ENCODE data around the gene LAMC2.

Gene LAMC2

GRCh38 chr1:183175631-183176030 is 10.4 kb upstream of the LAMC2 start:
- no peak for DNase-seq

DNA sequence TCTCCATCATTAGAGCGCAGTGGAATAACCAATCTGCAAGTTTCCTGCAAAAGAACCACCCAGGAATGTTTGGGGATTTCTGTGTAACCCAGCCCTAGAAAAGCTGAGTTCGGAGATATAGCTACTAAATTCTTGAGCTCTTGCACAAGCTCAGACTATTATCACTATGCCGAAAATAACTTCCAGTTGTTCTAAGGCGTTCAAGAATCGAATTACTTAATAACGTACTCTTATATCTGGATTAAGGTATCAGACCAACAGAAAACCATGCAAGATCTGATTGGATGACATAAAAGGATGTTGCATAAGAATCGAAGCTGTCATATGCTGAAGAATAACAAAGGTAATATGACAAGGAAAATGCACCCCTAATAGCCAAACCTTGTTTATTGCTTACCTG is 7.5 kb upstream of the LAMC2 start:
- DNase-seq: no peak

GRCh38 chr1:183179033-183179432 is 7.0 kb upstream of the LAMC2 start:
- no peak for DNase-seq

GRCh38 chr1:183180218-183180617 is 5.8 kb upstream of the LAMC2 start:
- no peak for DNase-seq

DNA sequence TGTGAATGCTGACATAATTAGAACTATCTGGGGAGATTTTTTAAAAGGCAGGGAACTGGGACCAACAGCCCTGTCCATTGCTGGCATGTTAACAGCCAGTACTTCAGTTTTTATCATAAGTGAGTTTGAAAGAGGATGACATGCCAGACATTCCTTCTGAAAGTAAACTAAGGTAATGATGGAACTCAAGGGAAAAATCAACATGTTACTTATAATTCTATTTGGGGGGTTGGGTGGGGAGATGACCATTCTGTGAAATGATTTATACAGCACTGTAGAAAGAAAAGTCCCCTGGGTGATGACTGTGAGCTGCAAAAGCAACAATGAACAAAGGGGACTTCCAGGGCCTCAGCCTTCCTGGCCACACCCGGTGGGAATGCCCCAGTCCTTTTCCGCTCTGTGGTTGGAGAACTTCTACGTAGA is 5.4 kb upstream of the LAMC2 start:
- no peak for DNase-seq

GRCh38 chr1:183186841-183187240 is 777 bp downstream of the LAMC2 start:
- DNase-seq: no peak

DNA sequence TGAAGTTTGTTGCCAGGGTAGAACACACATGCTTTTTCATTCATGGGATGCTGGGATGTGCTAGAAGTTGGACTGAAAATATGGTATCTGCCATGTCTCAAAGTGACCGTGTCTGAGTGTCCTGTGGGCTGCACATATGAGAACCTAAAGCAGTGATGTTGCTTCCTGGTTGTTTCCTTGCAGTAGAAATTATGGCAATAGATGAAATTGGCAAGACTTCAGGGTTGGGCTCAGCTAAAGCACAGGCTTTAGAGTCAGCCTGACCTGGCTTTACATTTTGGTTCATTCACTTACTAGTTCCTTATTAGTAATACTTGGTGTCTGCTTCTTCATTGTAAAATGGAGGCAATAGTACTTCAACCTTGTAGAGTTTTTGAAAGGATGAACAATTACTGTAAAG is 2.2 kb downstream of the LAMC2 start:
- DNase-seq: no peak

DNA sequence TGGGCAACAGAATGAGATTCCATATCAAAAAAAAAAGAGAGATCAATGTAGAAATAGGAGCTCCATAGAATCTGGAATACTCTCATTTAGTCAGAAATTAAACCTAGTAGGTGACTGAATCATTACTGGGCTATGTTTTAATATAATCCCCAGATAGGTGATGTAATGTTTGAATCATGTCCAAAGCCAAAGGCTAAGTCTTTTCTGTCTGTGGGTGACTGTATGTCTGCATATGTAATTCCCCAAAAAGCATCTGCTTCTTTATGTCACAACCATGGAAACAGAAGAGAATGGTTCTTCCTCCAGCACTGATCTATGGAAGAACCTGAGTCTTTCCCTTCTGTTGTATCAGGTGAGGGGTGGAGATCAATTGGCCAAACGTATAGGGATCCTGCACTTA is 5.8 kb downstream of the LAMC2 start:
- DNase-seq: no peak

DNA sequence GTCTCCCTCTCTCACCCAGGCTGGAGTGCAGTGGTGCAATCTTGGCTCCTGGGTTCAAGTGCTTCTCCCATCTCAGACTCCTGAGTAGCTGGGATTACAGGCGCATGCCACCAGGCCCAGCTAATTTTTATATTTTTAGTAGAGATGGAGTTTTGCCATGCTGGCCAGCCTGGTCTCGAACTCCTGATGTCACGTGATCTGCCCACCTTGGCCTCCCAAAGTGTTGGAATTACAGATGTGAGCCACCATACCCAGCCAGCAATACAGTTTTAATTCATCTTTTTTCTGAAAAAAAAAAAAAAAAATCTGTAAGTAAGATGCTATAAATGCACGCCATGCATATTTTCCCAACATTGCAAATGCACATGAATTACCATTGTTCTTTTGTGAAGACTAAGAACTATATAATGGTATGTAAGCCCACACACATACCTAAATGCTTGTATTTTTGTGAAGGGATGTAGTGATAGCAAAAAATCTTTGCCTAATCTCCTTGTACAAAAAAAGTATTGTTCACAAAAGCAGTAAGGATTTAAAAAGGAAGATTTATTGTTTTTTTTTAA is 8.0 kb downstream of the LAMC2 start:
- DNase-seq: no peak

- no peak for DNase-seq
Measured at GRCh38 chr1:183194527-183195141, 8.6 kb downstream of the LAMC2 start.

- DNase-seq: no peak
Measured at GRCh38 chr1:183195142-183195574, 9.1 kb downstream of the LAMC2 start.

DNA sequence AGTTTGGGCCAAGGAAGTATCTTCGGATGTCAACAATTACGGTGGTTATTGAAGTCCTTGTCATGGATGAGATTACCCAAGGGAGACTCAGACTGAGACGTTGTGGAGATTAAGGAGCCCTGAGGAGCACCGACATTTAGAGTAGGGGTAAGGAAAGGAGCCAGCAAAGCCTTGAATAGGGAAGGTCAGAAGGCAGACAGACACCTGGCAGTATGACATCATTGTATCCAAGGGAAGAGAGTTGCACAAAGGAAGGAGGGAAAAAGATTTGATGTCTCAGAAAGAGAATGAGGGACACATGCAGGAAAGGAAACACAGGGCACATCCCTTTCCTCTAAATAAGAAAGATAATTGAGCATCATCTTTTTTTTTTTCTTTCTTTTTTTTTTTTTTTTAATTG is 11.7 kb downstream of the LAMC2 start:
- DNase-seq: no peak

DNA sequence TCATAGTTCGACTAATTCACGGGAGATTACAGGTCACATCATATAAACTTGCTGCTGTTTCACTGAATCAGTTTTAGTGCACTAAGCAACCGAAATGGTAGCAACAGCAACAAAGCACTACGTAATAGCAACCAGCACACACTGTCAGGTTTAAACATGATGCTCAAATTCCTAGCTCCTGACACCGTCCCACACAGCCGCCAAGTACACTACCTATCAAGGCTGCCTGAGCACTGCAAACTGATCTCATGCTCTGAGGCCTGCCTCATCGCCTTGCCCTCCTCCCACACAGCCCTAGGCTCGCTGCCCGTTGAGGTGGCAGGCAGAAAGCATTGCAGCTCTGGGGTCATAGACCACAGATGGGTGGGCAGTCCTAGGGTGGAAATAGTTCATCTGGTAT is 12.4 kb downstream of the LAMC2 start:
- DNase-seq: no peak

DNA sequence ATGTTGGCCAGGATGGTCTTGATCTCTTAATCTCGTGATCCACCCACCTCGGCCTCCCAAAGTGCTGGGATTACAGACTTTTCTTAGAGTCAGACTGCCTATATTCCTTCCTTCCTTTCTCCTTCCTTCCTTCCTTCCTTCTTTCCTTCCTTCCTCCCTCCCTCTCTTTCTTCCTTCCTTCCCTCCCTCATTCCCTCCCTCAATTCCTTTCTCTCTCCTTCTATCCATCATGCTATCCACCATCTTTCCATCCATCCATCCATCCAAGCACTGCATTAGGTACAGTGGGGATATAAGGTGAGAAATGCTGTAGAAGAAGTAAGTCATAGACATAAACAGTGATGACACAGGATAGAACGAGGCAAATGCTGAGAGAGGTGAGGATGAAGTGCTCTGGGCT is 13.2 kb downstream of the LAMC2 start:
- DNase-seq: no peak

GRCh38 chr1:183200451-183200850 is 14.4 kb downstream of the LAMC2 start:
- no peak for DNase-seq

- no peak for DNase-seq
Measured at GRCh38 chr1:183203094-183203493, 17.0 kb downstream of the LAMC2 start.

GRCh38 chr1:183205196-183205781 is 19.2 kb downstream of the LAMC2 start:
- DNase-seq: no peak

DNA sequence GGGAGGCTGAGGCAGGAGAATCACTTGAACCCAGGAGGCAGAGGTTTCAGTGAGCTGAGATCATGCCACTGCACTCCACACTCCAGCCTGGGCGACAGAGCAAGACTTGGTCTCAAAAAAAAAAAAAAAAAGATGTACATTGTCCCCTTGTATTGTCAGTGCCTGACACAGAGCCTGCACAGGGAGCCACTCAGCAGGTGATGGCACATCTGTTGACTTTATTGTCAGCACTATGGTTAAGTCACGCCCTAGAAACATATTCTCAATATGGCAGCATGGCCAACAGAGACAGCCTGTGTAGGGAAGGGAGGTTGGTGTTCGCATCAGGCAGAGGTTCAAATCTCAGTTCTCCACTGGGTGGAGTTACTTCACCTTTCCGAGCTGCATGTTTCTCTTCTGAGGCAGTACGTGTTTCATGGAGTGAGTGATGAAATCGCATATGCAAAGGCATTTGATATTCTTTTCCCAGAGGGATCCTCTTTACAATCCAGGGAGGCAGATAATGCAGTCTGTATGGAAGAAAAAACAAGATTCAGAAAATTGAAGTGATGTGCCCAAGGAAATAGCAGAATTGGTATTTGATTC is 20.6 kb downstream of the LAMC2 start:
- DNase-seq: no peak

- no peak for DNase-seq
Measured at GRCh38 chr1:183209533-183210158, 23.6 kb downstream of the LAMC2 start.

DNA sequence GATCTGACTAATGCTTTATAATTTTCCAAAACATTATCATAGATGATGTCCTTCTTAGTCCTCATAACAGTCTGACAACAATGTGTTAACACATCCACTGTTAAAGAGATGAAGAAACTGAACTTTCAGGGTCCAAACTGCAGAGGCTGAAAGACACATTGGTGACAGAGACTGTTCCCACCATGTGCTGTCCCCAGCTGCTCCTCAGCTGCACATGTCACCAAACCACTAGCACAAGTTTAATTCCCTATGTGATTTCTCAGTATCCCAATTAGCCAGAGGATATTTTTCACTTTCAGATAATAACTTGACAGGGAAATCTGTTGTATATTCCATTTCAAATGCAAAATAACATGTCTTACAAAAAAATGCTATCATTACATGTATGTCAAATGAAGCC is 24.6 kb downstream of the LAMC2 start:
- DNase-seq: no peak

GRCh38 chr1:183212870-183213269 is 26.8 kb downstream of the LAMC2 start:
- DNase-seq: no peak

DNA sequence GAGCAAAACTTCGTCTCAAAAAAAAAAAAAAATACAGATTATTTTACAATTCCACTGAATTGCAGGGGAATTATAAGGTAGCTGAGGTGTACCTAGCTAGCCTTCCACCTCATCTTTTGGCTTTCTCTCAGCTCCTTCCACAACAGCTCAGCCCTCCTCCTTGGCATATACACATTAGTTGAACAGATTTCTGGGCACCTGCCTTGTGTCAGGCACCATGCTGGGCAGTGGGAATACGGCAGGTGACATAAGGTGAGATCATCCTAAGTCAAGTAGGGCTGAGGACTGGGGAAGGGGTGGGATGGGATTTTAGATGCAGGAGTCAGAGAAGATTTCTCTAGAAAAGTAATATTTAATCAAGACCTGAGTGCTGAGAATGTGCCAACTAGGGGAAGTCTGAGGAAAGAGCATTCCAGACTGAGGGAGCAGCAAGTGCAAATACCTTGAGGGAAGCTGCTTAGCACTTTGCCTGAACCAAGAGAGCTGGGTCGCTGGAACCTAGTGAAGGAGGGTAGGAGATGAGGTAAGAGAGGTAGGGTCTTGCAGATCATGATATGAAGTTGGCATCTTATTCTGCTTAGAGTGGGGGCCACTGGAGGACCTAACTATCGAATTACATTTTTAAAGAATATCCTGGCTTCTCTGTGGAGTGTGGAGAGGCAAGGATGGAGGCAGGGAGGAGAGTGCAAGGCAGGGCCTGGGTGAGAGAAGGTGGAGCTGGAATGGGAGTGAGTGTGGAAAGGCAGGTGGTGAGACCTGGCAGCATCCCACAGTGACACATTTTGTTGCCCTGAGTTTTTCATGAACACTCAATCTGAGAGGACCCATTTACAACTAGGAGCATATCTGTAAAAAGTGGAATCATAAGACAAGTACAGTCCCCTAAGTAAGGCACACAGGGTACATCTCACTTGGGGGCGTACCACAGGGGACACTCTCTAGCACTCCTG is 28.2 kb downstream of the LAMC2 start:
- no peak for DNase-seq

Data from AML-193 (cell line).